CD4-positive, alpha-beta T cell (primary cell): Measurements from ENCODE around the gene GSTA5. TPM values are rescaled to one million over a fixed set of nuclear protein-coding genes. Genes with fewer than 3 reads are reported as not detected.
"Not testable (repeated sequence)": the region's sequence is repeated elsewhere in the genome, so short reads cannot be mapped to it uniquely, and the experiment has no call there.

Source experiments
- ATAC-seq: fragments of 200-7000 bp; cut with Tn5 transposase; one replicate; pipeline ENCODE4 v1.10.0; 2022; ENCODE audit warnings: mild to moderate bottlenecking; ENCODE audit not compliant: poor library complexity
- CTCF ChIA-PET: fragments of 350-600 bp; sonication (Branson Sonifier 250); formaldehyde crosslinking; loops from one replicate; lab custom pipeline; 2021; ENCODE audit warnings: antibody characterized with exemption, inconsistent platforms; lab: Charles Lee
- POLR2A ChIA-PET: fragments of 350-600 bp; sonication (Branson Sonifier 250); formaldehyde crosslinking; loops from one replicate; lab custom pipeline; 2021; ENCODE audit warnings: antibody characterized with exemption, inconsistent platforms; lab: Charles Lee
- DNase-seq, 14 experiments: peaks; one replicate each; pipeline ENCODE4 v3.0.0-alpha.2; 2013 to 2020; ENCODE audit warnings: mixed read lengths in 2 of 14
- H3K27ac ChIP-seq, 2 donors: one replicate each; pipeline versions ENCODE4 v1.5.1 to v1.7.0; 2013; ENCODE audit warnings: low read length in 2 of 2, low read depth in 1 of 2, mild to moderate bottlenecking in 1 of 2
- H3K27me3 ChIP-seq, 2 experiments: 1 replicate in 1 of 2; 2 replicates in 1 of 2; pipeline versions ENCODE4 v1.6.1 to v1.7.0; 2013; ENCODE audit warnings: low read length in 2 of 2, control low read depth in 1 of 2, mild to moderate bottlenecking in 1 of 2, moderate library complexity in 1 of 2; ENCODE audit not compliant: insufficient read depth in 2 of 2, control insufficient read depth in 1 of 2
- H3K36me3 ChIP-seq: one replicate; pipeline ENCODE4 v1.6.1; 2013; ENCODE audit warnings: low read length, control low read depth; ENCODE audit not compliant: insufficient read depth
- H3K4me1 ChIP-seq: one replicate; pipeline ENCODE4 v1.6.1; 2013; ENCODE audit warnings: low read length, control low read depth; ENCODE audit not compliant: insufficient read depth
- H3K4me3 ChIP-seq: one replicate; pipeline ENCODE4 v1.5.1; 2013; ENCODE audit warnings: mild to moderate bottlenecking, low read length, moderate library complexity
- H3K9me3 ChIP-seq, 2 experiments: 1 replicate in 1 of 2; 2 replicates in 1 of 2; pipeline versions ENCODE4 v1.6.1 to v1.7.0; 2013; ENCODE audit warnings: low read length in 2 of 2, mild to moderate bottlenecking in 2 of 2, control low read depth in 1 of 2, moderate library complexity in 1 of 2; ENCODE audit not compliant: control insufficient read depth in 1 of 2, insufficient read depth in 1 of 2
- H3K27ac Mint-ChIP-seq: one replicate; pipeline ENCODE4 v1.8.0; 2020; ENCODE audit warnings: mixed read lengths
- H3K27me3 Mint-ChIP-seq: one replicate; pipeline ENCODE4 v1.8.0; 2021; ENCODE audit warnings: mixed read lengths
- H3K36me3 Mint-ChIP-seq: one replicate; pipeline ENCODE4 v1.8.0; 2021; ENCODE audit warnings: low read depth, mixed read lengths
- H3K4me1 Mint-ChIP-seq: one replicate; pipeline ENCODE4 v1.8.0; 2021; ENCODE audit warnings: low read depth, mixed read lengths
- H3K4me3 Mint-ChIP-seq: one replicate; pipeline ENCODE4 v1.8.0; 2020; ENCODE audit warnings: mild to moderate bottlenecking, mixed read lengths
- H3K9me3 Mint-ChIP-seq: one replicate; pipeline ENCODE4 v1.8.0; 2020; ENCODE audit warnings: mixed read lengths
- intact Hi-C, 2 experiments: fragments of 100-400 bp; cut with DNase I in 1 of 2; cut with micrococcal nuclease in 1 of 2; formaldehyde crosslinking; loops; one replicate each; pipeline versions ENCODE4 v1.15.1 to v1.9.0; 2023 to 2025; cut with DNase I, micrococcal nuclease
- total RNA-seq, 174 experiments: library from RNA in 2 of 174; stranded (reverse) in 2 of 174; gene quantifications; one replicate each; pipeline ENCODE4 v1.2.3 and lab custom pipeline; 2021 to 2026
- TF ChIP-seq, protein P1 (sequence below): fragments of 200-600 bp; IDR thresholded peaks from one replicate; pipeline ENCODE4 v1.8.0; 2022; ENCODE audit warnings: antibody characterized with exemption, mild to moderate bottlenecking

The GSTA5 gene
- total RNA-seq, 2 experiments from 2014 or later, result not detected

DNA sequence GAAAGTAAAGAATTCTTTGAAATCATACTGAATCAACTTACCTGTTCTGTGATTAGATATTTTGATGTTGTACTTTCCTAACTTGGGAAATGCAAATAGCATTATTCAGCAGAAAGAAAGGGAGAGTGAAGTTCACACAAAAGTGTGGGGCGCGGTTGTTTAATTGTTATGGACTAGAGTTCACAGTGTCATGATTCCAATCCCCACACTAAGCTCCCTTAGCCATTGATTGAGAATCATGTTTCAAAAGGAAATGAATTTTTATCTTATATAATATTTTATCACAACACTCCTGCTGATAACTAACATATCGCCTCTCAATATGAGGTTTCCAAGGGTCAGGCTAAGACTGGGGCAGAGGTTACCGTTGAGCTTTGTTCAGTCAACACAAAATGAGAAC, 3.0 kb upstream of the GSTA5 start:
- H3K9me3 Mint-ChIP-seq, result no peaks in the 10 kb centered on the region
- no peak overlapping the region for H3K4me3 Mint-ChIP-seq
- no peaks in the 10 kb centered on the region for H3K4me1 Mint-ChIP-seq
- ATAC-seq (no peak), DNase-seq (no peak)
- Histone ChIP-seq H3K9me3 (no peaks in the 10 kb centered on the region), H3K36me3 (no peaks in the 10 kb centered on the region), H3K4me1 (peaks cover 6% of the 10 kb centered on the region), H3K4me3 (no peak overlapping the region), H3K27me3 (peaks cover 3% of the 10 kb centered on the region in 2 experiments), H3K27ac (no peak overlapping the region)
- H3K27ac Mint-ChIP-seq, result no peak overlapping the region
- H3K36me3 Mint-ChIP-seq, result no peaks in the 10 kb centered on the region
- intact Hi-C loops, result no loop called here
- TF ChIP-seq, protein P1, sequence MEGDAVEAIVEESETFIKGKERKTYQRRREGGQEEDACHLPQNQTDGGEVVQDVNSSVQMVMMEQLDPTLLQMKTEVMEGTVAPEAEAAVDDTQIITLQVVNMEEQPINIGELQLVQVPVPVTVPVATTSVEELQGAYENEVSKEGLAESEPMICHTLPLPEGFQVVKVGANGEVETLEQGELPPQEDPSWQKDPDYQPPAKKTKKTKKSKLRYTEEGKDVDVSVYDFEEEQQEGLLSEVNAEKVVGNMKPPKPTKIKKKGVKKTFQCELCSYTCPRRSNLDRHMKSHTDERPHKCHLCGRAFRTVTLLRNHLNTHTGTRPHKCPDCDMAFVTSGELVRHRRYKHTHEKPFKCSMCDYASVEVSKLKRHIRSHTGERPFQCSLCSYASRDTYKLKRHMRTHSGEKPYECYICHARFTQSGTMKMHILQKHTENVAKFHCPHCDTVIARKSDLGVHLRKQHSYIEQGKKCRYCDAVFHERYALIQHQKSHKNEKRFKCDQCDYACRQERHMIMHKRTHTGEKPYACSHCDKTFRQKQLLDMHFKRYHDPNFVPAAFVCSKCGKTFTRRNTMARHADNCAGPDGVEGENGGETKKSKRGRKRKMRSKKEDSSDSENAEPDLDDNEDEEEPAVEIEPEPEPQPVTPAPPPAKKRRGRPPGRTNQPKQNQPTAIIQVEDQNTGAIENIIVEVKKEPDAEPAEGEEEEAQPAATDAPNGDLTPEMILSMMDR, result no peak
- peaks cover 22% of the 10 kb centered on the region for H3K27me3 Mint-ChIP-seq
- ChIA-PET POLR2A (no interaction called here), CTCF (no interaction called here)

DNA sequence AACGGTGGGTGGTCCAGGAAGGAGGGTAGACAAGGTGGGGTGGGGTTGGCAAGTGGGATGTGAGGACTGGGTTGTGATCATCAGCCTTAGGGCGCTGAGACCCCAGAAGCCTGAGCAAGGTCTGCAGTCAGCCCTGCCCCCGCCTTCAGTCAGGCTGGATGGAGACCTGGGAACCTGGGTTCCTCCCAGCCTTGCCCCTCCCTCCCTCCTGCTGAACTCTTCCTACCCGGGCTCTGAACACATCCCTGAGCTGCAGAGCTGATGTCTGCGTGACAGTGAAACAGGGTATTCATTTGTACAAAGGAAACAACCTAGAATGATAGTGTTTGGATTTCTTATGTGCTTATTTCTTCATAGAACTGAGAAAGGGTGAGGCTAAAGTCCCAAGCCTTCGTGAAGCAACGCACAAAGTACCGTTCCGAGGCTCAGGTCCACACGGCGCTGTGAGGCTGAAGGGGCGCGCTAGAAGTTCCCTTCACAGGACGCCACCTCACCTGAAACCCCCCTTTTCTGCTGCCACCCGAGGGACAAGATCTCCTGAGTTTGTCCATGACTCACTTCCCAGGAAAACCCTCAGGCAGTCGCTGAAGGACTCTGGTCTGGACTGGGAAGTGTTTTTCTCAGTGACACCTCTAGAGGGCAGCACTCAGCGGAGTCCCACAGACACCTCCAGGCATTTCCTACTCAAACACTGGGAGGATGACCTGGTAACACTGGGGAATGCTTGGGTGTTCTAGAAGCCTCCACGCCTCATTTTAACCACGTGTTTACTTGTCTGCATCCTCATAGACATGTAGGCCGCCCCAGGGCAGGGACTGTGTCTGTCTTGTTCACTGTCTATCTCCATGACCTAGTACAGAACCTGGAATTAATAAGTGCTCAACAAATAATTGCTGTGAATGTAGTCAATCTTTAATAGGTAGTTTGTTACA, 1.2 kb downstream of the GSTA5 start:
- no peaks in the 10 kb centered on the region for H3K9me3 ChIP-seq
- Mint-ChIP-seq H3K4me1 (no peaks in the 10 kb centered on the region), H3K9me3 (no peaks in the 10 kb centered on the region), H3K27ac (no peak overlapping the region), H3K27me3 (peaks cover 57% of the 10 kb centered on the region), H3K4me3 (no peak overlapping the region), H3K36me3 (no peaks in the 10 kb centered on the region)
- ChIA-PET CTCF (no interaction called here), POLR2A (no interaction called here)
- no peak overlapping the region for H3K27ac ChIP-seq
- no peak overlapping the region for H3K4me3 ChIP-seq
- peak in 13 of 14 experiments; percentile 13 to 69 (median 28) for DNase-seq
- TF ChIP-seq, protein P1, result peak; percentile 76
- H3K4me1 ChIP-seq, result peaks cover 6% of the 10 kb centered on the region
- H3K27me3 ChIP-seq, result peaks cover 7 to 11% of the 10 kb centered on the region in 2 experiments
- ATAC-seq, result peak; percentile 74
- no peaks in the 10 kb centered on the region for H3K36me3 ChIP-seq
- intact Hi-C loops, result loop anchor here in 1 of 2 experiments (5.0 kb wide), 1 partner anchor 643 kb away; no protein-coding TSS in a partner anchor

DNA sequence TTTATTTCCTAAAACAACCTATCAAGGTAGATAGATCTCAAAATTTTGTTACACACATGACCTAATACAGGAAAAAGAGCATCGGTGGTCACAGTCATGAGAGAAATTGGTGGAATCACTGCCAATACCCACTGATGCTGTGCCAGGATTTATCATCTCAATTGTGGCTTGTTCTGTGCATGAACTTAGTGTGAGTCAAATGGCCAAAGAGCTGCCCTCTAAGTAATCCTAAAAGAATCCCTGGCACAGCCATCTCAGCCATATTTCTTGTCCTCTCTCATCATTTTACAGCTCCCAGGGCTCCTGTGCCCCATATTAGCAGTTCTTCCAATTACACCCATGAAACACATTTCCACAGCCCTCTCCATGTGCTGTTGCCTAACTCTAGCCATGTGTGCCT, 6.1 kb downstream of the GSTA5 start:
- Histone ChIP-seq H3K27me3 (peaks cover 7 to 11% of the 10 kb centered on the region in 2 experiments), H3K4me1 (peaks cover 2% of the 10 kb centered on the region), H3K4me3 (no peak overlapping the region), H3K9me3 (no peaks in the 10 kb centered on the region), H3K36me3 (no peaks in the 10 kb centered on the region), H3K27ac (no peak overlapping the region)
- POLR2A ChIA-PET, result no interaction called here
- CTCF ChIA-PET, result no interaction called here
- ATAC-seq (no peak), DNase-seq (no peak)
- no peaks in the 10 kb centered on the region for H3K36me3 Mint-ChIP-seq
- H3K27ac Mint-ChIP-seq, result no peak overlapping the region
- peaks cover 46% of the 10 kb centered on the region for H3K27me3 Mint-ChIP-seq
- H3K4me1 Mint-ChIP-seq, result no peaks in the 10 kb centered on the region
- intact Hi-C loops, result no loop called here
- H3K9me3 Mint-ChIP-seq, result no peaks in the 10 kb centered on the region
- TF ChIP-seq, protein P1, result no peak
- no peak overlapping the region for H3K4me3 Mint-ChIP-seq

DNA sequence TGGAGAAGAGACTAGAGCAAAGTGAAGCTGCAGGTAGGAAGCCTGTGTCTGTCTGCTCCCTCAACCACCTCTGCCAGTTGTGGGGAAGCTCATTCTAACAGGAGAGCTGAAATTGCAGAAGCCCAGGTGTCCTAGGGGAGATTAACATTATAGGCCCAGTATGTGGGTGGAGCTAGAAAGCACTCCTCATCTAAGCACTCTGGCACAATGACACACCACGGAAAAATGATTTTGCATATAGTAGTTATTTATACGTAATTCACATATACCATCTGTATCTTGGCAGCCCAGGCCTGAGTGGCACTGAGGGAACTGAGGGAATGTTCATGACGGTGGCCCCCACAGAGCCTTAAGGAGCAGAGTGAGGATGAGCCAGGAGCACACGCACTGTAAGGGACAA, 9.7 kb downstream of the GSTA5 start:
- H3K36me3 Mint-ChIP-seq, H3K4me1 ChIP-seq, ATAC-seq, H3K4me3 Mint-ChIP-seq, H3K4me1 Mint-ChIP-seq, H3K27ac Mint-ChIP-seq, H3K9me3 ChIP-seq, DNase-seq, H3K27ac ChIP-seq, H3K9me3 Mint-ChIP-seq, H3K4me3 ChIP-seq, H3K27me3 ChIP-seq, H3K36me3 ChIP-seq, POLR2A ChIA-PET, intact Hi-C loops, CTCF ChIA-PET: not testable (repeated sequence)
- peaks cover 19% of the 10 kb centered on the region for H3K27me3 Mint-ChIP-seq
